Parathyroid adenoma (tissue), 2 donors: Measurements from ENCODE around the gene IFI27L2.

ENCODE experiments used
- H2AFZ ChIP-seq: fragments of 300-600 bp; sonication (generic); one replicate; pipeline ENCODE4 v1.7.0; 2017; ENCODE audit warnings: antibody characterized with exemption, mild to moderate bottlenecking
- H3K27ac ChIP-seq: fragments of 300-600 bp; sonication (generic); one replicate; pipeline ENCODE4 v1.7.0; 2017
- H3K27me3 ChIP-seq: fragments of 300-600 bp; sonication (generic); one replicate; pipeline ENCODE4 v1.7.0; 2017; ENCODE audit warnings: low read length; ENCODE audit not compliant: control insufficient read depth, insufficient read depth
- H3K36me3 ChIP-seq: fragments of 300-600 bp; sonication (generic); one replicate; pipeline ENCODE4 v1.7.0; 2017; ENCODE audit warnings: low read length; ENCODE audit not compliant: control insufficient read depth, insufficient read depth
- H3K4me1 ChIP-seq: fragments of 300-600 bp; sonication (generic); one replicate; pipeline ENCODE4 v1.7.0; 2017; ENCODE audit warnings: control low read depth
- H3K4me2 ChIP-seq: fragments of 300-600 bp; sonication (generic); one replicate; pipeline ENCODE4 v1.7.0; 2017; ENCODE audit warnings: low read length
- H3K4me3 ChIP-seq: fragments of 300-600 bp; sonication (generic); one replicate; pipeline ENCODE4 v1.7.0; 2017; ENCODE audit warnings: low read depth, low read length
- H3K79me2 ChIP-seq: fragments of 300-600 bp; sonication (generic); one replicate; pipeline ENCODE4 v1.7.0; 2017; ENCODE audit warnings: control low read depth
- H3K9ac ChIP-seq: fragments of 300-600 bp; sonication (generic); one replicate; pipeline ENCODE4 v1.7.0; 2017; ENCODE audit warnings: mild to moderate bottlenecking
- H3K9me3 ChIP-seq: fragments of 300-600 bp; sonication (generic); one replicate; pipeline ENCODE4 v1.7.0; 2017; ENCODE audit warnings: low read length; ENCODE audit not compliant: control insufficient read depth
- CTCF ChIP-seq: fragments of 300-600 bp; sonication (generic); IDR thresholded peaks from one replicate; pipeline ENCODE4 v1.7.0; 2017; ENCODE audit warnings: antibody characterized with exemption, mild to moderate bottlenecking
- donor health status: primary hyperparathyroidism.

IFI27L2 gene

GRCh38 chr14:94088516-94088915 is 40.9 kb downstream of the IFI27L2 start:
- no peak overlapping the region for H3K27ac ChIP-seq
- H3K79me2 ChIP-seq = no peaks in the 10 kb centered on the region
- H3K4me3 ChIP-seq = no peak overlapping the region
- H3K9ac ChIP-seq = no peak overlapping the region
- H3K27me3 ChIP-seq = no peaks in the 10 kb centered on the region
- H3K36me3 ChIP-seq = no peaks in the 10 kb centered on the region
- no peaks in the 10 kb centered on the region for H3K4me1 ChIP-seq
- H2AFZ ChIP-seq = no peak overlapping the region
- no peaks in the 10 kb centered on the region for H3K9me3 ChIP-seq
- no peak overlapping the region for H3K4me2 ChIP-seq
- TF ChIP-seq CTCF = no peak

DNA sequence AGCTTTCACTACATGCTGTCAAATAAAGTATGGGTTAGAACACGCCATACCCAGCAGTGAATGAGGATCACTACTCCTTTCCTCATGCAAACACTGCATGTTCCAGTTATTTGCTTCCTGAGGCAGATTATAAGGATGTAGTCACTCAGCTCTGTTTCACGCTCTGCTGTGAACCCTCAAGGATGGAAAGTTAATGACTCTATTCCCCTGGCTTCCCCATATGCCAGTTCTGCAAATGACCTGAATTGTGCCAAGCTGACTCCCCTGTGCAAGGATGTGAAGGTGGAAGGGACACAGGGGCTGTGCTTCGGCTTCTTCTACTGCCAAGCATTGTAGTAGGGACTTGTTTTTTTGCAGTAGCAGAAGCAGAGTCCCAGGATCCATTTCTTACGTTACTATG is 41.5 kb downstream of the IFI27L2 start:
- Histone ChIP-seq H3K79me2 (no peaks in the 10 kb centered on the region), H3K27me3 (no peaks in the 10 kb centered on the region), H3K4me1 (no peaks in the 10 kb centered on the region), H3K9ac (no peak overlapping the region), H3K27ac (no peak overlapping the region), H3K4me3 (no peak overlapping the region), H3K9me3 (no peaks in the 10 kb centered on the region), H3K4me2 (no peak overlapping the region), H2AFZ (no peak overlapping the region), H3K36me3 (no peaks in the 10 kb centered on the region)
- no peak for TF ChIP-seq CTCF

GRCh38 chr14:94081386-94081820 is 48.0 kb downstream of the IFI27L2 start:
- Histone ChIP-seq H3K27ac (peak overlapping the region; percentile 83), H3K27me3 (no peaks in the 10 kb centered on the region), H3K9me3 (no peaks in the 10 kb centered on the region), H3K9ac (no peak overlapping the region), H3K4me1 (peaks cover 12% of the 10 kb centered on the region), H2AFZ (peak overlapping the region; percentile 87), H3K4me2 (peak overlapping the region; percentile 88), H3K4me3 (peak overlapping the region; percentile 90), H3K79me2 (peaks cover 39% of the 10 kb centered on the region), H3K36me3 (no peaks in the 10 kb centered on the region)
- TF ChIP-seq CTCF = no peak

GRCh38 chr14:94080621-94081385 is 48.6 kb downstream of the IFI27L2 start, which contains the start of the genes DDX24 and IFI27L1:
Gene DDX24 (minus strand): TSS chr14:94081202. CDS start chr14:94079742, 1,460 bp downstream.
Gene IFI27L1 (plus strand): TSS chr14:94081310. CDS start chr14:94096938, 15,628 bp downstream.
- H3K4me1 ChIP-seq = peaks cover 16% of the 10 kb centered on the region

More at GRCh38 chr14:94080621-94081385, 48.6 kb downstream of the IFI27L2 start, which contains the start of the genes DDX24 and IFI27L1:
- Histone ChIP-seq H3K36me3 (no peaks in the 10 kb centered on the region), H3K9ac (peak within 1 kb of the TSS; percentile 6), H3K9me3 (no peaks in the 10 kb centered on the region), H3K27me3 (no peaks in the 10 kb centered on the region), H3K27ac (peak within 1 kb of the TSS; percentile 83), H3K79me2 (peaks cover 45% of the 10 kb centered on the region), H3K4me2 (peak within 1 kb of the TSS; percentile 88), H3K4me3 (peak within 1 kb of the TSS; percentile 90), H2AFZ (peak within 1 kb of the TSS; percentile 87)
- no peak for TF ChIP-seq CTCF
